Heart left ventricle (tissue), 16 donors: Measurements from ENCODE around the gene TM9SF1. TPM values are rescaled to one million over a fixed set of nuclear protein-coding genes. Genes with fewer than 3 reads are reported as not detected.

Experiments used
- ATAC-seq, 4 donors: fragments of 200-7000 bp; cut with Tn5 transposase; one replicate each; pipeline ENCODE4 v1.9.1; 2020 to 2022; ENCODE audit warnings: moderate library complexity in 4 of 4, mild to moderate bottlenecking in 3 of 4, moderate number of reproducible peaks in 1 of 4
- DNase-seq, 5 donors: peaks; one replicate each; pipeline ENCODE4 v3.0.0-alpha.2; 2020
- H3K27ac ChIP-seq, 12 donors: fragments of 200-600 bp; sonication (generic) in 4 of 12; one replicate each; pipeline versions ENCODE4 v1.5.0 to v1.8.0; 2016 to 2022; ENCODE audit warnings: mild to moderate bottlenecking in 2 of 12
- H3K27me3 ChIP-seq, 9 donors: fragments of 200-600 bp; sonication (generic) in 2 of 9; one replicate each; pipeline versions ENCODE4 v1.5.1 to v1.8.0; 2016 to 2022; ENCODE audit warnings: mild to moderate bottlenecking in 3 of 9
- H3K36me3 ChIP-seq, 9 donors: fragments of 200-600 bp; sonication (generic) in 2 of 9; one replicate each; pipeline versions ENCODE4 v1.5.0 to v1.8.0; 2018 to 2022; ENCODE audit warnings: mild to moderate bottlenecking in 2 of 9
- H3K4me1 ChIP-seq, 12 donors: fragments of 200-600 bp; sonication (generic) in 4 of 12; one replicate each; pipeline versions ENCODE4 v1.5.0 to v1.8.0; 2016 to 2022; ENCODE audit warnings: mild to moderate bottlenecking in 3 of 12
- H3K4me3 ChIP-seq, 12 donors: fragments of 200-600 bp; sonication (generic) in 4 of 12; one replicate each; pipeline versions ENCODE4 v1.5.0 to v1.8.0; 2017 to 2022; ENCODE audit warnings: mild to moderate bottlenecking in 9 of 12, moderate library complexity in 4 of 12
- H3K9me3 ChIP-seq, 12 donors: fragments of 200-600 bp; sonication (generic) in 4 of 12; one replicate each; pipeline versions ENCODE4 v1.5.0 to v1.8.0; 2016 to 2022; ENCODE audit warnings: mild to moderate bottlenecking in 1 of 12
- CTCF ChIP-seq, 12 donors: fragments of 200-600 bp; sonication (generic) in 4 of 12; IDR thresholded peaks; one replicate each; pipeline versions ENCODE4 v1.5.0 to v1.8.0; 2018 to 2022; ENCODE audit warnings: antibody characterized with exemption in 12 of 12, mild to moderate bottlenecking in 5 of 12
- POLR2A ChIP-seq, 2 donors: fragments of 450-650 bp; IDR thresholded peaks; one replicate each; pipeline ENCODE4 v1.6.1; 2017; ENCODE audit warnings: antibody characterized with exemption in 2 of 2, mild to moderate bottlenecking in 2 of 2, moderate library complexity in 2 of 2
- WGBS, 4 donors: extraction: QIAGEN DNeasy Blood & Tissue Kit in 2 of 4; methylation state at CpG; one replicate each; pipeline versions ENCODE4 v1.1.5 to v1.1.7; 2013 to 2018; 5-methylcytosine and 5-hydroxymethylcytosine counted together
- intact Hi-C, 10 donors: fragments of 100-400 bp; cut with DNase I; formaldehyde crosslinking; loops; one replicate each; pipeline versions ENCODE4 v1.11.1 to v1.14.2; 2022
- polyA plus RNA-seq, 2 donors: library from polyadenylated mRNA; stranded (reverse); fragments of 200-250 nt; gene quantifications; one replicate each; pipeline ENCODE4 v1.2.3, GENCODE V29; 2013
- total RNA-seq, 9 donors: library from RNA; depleted of rRNA in 2 of 9; stranded (reverse); fragments of >200 nt in 2 of 9; fragmentation: NEBNext Ultra II Directional in 3 of 9; extraction: Animal tissue kit (Norgen Biotek cat#: 25700) in 3 of 9; gene quantifications; one replicate each; pipeline versions ENCODE4 v1.1.0 to v1.2.4, GENCODE V29; 2016 to 2023
- donor health status: ischemic (EF 13 %, LVEDD 7.1; RV severe dilation, severe dysfunction).
- donor health status: healthy with polysubstance abuse.
- donor health status: DM: no; HTN: yes; CAD: no.
- donor health status: DM: no; HTN: no; CAD: no.
- donor health status: ischemic (EF 25% LVEDD 6.9; RV normal size, moderate dysfunction).
- donor health status: ischemic (EF 25% LVEDD 5.7; RV mildly dilated, moderate dysfunction).
- donor health status: healthy.
- donor health status: DM: yes; HTN: yes; CAD: no.
- donor health status: ischemic (EF 35%, LVEDD 5.7; RV mildly dilated, moderate dysfunction).
- donor health status: nonischemic (EF 11% LVEDD 7.7; RV severe dilation, severe dysfunction).
- donor health status: DM: yes; HTN: yes; CAD: no.
- donor health status: PGD.
- donor health status: ischemic (EF 29% LVEDD 5.4; RV normal size, mild dysfunction).
- donor health status: nonischemic (EF 23%, LVEDD 6.1; RV moderate dilation, normal function).

Gene TM9SF1
- total and polyA plus RNA-seq, 11 donors, result 6.1 to 52.8 (median 26.3) TPM

- 80 to 94% (median 92%) methylated on average over 2 of the region's 2 CpGs for WGBS, 4 donors
- DNase-seq, result no peak
- ATAC-seq, result no peak
- H3K9me3 ChIP-seq, result peaks cover 0 to 4% (median 0%) of the 10 kb centered on the region in 12 donors
- H3K27me3 ChIP-seq, result no peaks in the 10 kb centered on the region
- peaks cover 2 to 47% (median 24%) of the 10 kb centered on the region in 12 donors for H3K4me1 ChIP-seq
- TF ChIP-seq CTCF (IDR thresholded peaks at IDR 0.05) (no peak), POLR2A (IDR thresholded peaks at IDR 0.05) (no peak)
- H3K36me3 ChIP-seq, result peaks cover 0 to 35% (median 18%) of the 10 kb centered on the region in 9 donors
- intact Hi-C loops, result no loop called here
- H3K27ac ChIP-seq, result no peak overlapping the region
- peak overlapping the region in 4 of 12 donors; percentile 89 to 99 (median 93) for H3K4me3 ChIP-seq
Observed at GRCh38 chr14:24197056-24197450, 1.8 kb upstream of the TM9SF1 start.

DNA sequence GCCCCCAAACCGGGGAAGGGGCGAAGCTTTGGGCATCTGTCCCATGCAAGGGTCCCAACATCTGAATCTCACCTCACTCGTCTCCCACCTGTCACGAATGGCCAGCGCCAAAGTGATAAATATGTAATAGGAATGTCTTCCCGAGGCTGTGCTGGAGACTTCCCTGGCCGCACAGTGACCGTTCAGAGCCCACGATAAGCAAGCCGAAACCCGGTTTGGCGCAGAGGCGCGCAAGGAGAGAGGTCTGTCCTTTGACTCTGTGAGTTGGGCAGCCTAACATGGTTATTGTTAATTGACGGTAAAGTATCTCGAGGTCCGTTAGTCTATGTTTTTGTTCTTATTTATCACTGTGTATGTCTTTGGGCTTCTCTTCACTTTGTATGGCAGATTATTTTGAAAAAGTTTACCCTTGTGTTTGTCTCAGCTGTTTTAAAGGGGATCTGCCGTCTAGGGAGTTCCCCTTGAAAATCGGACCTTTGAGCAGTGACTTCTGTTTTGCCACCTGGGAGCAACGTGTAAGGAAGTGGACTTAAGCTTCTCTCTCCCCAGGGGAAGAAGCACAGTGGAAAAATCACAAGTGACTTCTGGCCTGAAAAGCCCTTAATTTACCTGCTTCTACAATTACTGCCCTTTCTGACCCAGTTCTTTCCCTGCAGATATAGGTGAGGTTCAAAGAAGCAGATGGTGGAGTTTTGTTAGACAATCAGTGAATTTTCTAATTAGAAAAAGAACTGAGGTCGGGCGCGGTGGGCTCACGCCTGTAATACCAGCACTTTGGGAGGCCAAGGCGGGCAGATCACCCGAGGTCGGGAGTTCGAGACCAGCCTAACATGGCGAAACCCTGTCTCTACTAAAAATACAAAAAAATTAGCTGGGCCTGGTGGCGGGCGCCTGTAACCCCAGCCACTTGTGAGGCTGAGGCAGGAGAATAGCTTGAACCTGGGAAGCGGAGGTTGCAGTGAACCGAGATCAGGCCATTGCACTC is 1.1 kb upstream of the TM9SF1 start:
- WGBS, 4 donors, result 36 to 37% (median 36%) methylated on average over 32 to 33 of the region's 33 CpGs
- ATAC-seq (peak in 3 of 4 donors; percentile 13 to 50 (median 37)), DNase-seq (peak in 1 of 5 donors; percentile 24)
- no peak for TF ChIP-seq CTCF (IDR thresholded peaks at IDR 0.05)
- TF ChIP-seq POLR2A (IDR thresholded peaks at IDR 0.05), result no peak
- H3K4me1 ChIP-seq, result peaks cover 2 to 50% (median 24%) of the 10 kb centered on the region in 12 donors
- peaks cover 0 to 38% (median 21%) of the 10 kb centered on the region in 9 donors for H3K36me3 ChIP-seq
- H3K9me3 ChIP-seq, result peaks cover 0 to under 1% (median 0%) of the 10 kb centered on the region in 12 donors
- peak overlapping the region; percentile 95 to 100 (median 98) for H3K27ac ChIP-seq
- no peaks in the 10 kb centered on the region for H3K27me3 ChIP-seq
- intact Hi-C loops, result no loop called here
- H3K4me3 ChIP-seq, result peak overlapping the region; percentile 67 to 99 (median 92)

- DNase-seq, result no peak
- 36 to 53% (median 49%) methylated on average over 6 to 8 of the region's 8 CpGs for WGBS, 4 donors
- Histone ChIP-seq H3K4me3 (peak overlapping the region; percentile 67 to 99 (median 92)), H3K9me3 (no peaks in the 10 kb centered on the region), H3K36me3 (peaks cover 0 to 40% (median 26%) of the 10 kb centered on the region in 9 donors), H3K4me1 (peaks cover 2 to 51% (median 24%) of the 10 kb centered on the region in 12 donors), H3K27me3 (no peaks in the 10 kb centered on the region), H3K27ac (peak overlapping the region; percentile 95 to 100 (median 98))
- intact Hi-C loops, result loop anchor here in 1 of 10 donors (2.0 kb wide), 1 partner anchor 38 kb away; the partner anchor contains the start of genes GMPR2 and NEDD8
- TF ChIP-seq CTCF (IDR thresholded peaks at IDR 0.05) (no peak), POLR2A (IDR thresholded peaks at IDR 0.05) (no peak)
- ATAC-seq, result peak in 1 of 4 donors; percentile 4
Observed at GRCh38 chr14:24194873-24195185, 412 bp downstream of the TM9SF1 start.
